Osteocyte (in vitro differentiated cells): ENCODE results near the gene ROCK2. TPM values are rescaled to one million over a fixed set of nuclear protein-coding genes. Genes with fewer than 3 reads are reported as not detected.

Experiments used
- DNase-seq: peaks from one replicate; pipeline ENCODE4 v3.0.0; 2021; ENCODE audit warnings: mixed read lengths; ENCODE audit not compliant: unreplicated experiment; ENCODE audit errors: extremely low spot score
- H3K27ac Mint-ChIP-seq: one replicate; pipeline ENCODE4 v1.8.0; 2021; ENCODE audit warnings: mild to moderate bottlenecking, mixed read lengths; ENCODE audit not compliant: unreplicated experiment
- H3K27me3 Mint-ChIP-seq: one replicate; pipeline ENCODE4 v1.8.0; 2021; ENCODE audit warnings: mixed read lengths; ENCODE audit not compliant: unreplicated experiment
- H3K36me3 Mint-ChIP-seq: one replicate; pipeline ENCODE4 v1.8.0; 2021; ENCODE audit warnings: mixed read lengths; ENCODE audit not compliant: unreplicated experiment
- H3K4me1 Mint-ChIP-seq: one replicate; pipeline ENCODE4 v1.8.0; 2021; ENCODE audit warnings: mixed read lengths; ENCODE audit not compliant: unreplicated experiment
- H3K4me3 Mint-ChIP-seq: one replicate; pipeline ENCODE4 v1.8.0; 2021; ENCODE audit warnings: mild to moderate bottlenecking, moderate library complexity, mixed read lengths; ENCODE audit not compliant: unreplicated experiment
- H3K9me3 Mint-ChIP-seq: one replicate; pipeline ENCODE4 v1.8.0; 2021; ENCODE audit warnings: mixed read lengths; ENCODE audit not compliant: unreplicated experiment
- total RNA-seq: library from RNA; stranded (reverse); gene quantifications from 2 replicates; pipeline ENCODE4 v1.2.1, GENCODE V29; 2021
- TF ChIP-seq, protein P1 (sequence below): fragments of 200-600 bp; sonication (generic); IDR thresholded peaks from 2 replicates; pipeline ENCODE4 v1.5.0; 2021; ENCODE audit warnings: antibody characterized with exemption, mild to moderate bottlenecking, moderate library complexity

The ROCK2 gene
- total RNA-seq, 1 donor from 2014 or later = 56.4 TPM

DNA sequence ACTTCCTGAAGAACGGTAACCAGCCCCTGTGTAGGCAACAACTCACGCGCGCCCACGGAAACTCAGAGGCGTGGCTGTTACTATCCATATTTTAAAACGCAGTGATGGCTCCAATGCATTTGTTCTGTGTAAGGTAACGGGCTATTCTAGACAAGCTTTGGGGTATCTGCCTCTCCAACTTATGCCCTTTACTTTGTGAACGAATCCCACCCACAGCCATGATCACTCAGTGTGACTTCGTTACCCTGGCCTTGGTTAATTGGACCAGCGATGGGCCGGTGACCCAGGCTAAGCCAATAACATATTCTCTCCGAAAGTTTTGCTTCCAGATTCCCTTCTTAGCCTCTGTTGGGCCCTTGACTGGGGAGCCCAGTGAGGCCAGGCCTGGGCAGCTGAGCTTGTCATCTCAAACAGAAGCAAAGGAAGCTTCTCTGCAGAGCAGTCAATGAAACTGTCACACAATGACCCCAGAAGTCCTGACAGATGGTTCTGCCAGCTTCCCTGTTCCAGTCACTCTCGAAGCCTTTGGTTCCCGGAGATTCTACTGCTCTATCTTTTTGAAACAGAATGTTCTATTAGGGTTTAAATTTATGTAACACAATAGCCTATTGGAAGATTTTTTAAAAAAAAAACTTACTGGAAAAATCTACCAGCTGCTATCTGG lies 30.7 kb upstream of the ROCK2 start:
- TF ChIP-seq, protein P1, sequence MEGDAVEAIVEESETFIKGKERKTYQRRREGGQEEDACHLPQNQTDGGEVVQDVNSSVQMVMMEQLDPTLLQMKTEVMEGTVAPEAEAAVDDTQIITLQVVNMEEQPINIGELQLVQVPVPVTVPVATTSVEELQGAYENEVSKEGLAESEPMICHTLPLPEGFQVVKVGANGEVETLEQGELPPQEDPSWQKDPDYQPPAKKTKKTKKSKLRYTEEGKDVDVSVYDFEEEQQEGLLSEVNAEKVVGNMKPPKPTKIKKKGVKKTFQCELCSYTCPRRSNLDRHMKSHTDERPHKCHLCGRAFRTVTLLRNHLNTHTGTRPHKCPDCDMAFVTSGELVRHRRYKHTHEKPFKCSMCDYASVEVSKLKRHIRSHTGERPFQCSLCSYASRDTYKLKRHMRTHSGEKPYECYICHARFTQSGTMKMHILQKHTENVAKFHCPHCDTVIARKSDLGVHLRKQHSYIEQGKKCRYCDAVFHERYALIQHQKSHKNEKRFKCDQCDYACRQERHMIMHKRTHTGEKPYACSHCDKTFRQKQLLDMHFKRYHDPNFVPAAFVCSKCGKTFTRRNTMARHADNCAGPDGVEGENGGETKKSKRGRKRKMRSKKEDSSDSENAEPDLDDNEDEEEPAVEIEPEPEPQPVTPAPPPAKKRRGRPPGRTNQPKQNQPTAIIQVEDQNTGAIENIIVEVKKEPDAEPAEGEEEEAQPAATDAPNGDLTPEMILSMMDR = no peak
- no peak for DNase-seq
- no peaks in the 10 kb centered on the region for H3K27me3 Mint-ChIP-seq
- H3K9me3 Mint-ChIP-seq = no peaks in the 10 kb centered on the region
- no peaks in the 10 kb centered on the region for H3K36me3 Mint-ChIP-seq
- H3K27ac Mint-ChIP-seq = peak overlapping the region; percentile 96
- peaks cover 81% of the 10 kb centered on the region for H3K4me1 Mint-ChIP-seq
- peak overlapping the region; percentile 70 for H3K4me3 Mint-ChIP-seq

DNA sequence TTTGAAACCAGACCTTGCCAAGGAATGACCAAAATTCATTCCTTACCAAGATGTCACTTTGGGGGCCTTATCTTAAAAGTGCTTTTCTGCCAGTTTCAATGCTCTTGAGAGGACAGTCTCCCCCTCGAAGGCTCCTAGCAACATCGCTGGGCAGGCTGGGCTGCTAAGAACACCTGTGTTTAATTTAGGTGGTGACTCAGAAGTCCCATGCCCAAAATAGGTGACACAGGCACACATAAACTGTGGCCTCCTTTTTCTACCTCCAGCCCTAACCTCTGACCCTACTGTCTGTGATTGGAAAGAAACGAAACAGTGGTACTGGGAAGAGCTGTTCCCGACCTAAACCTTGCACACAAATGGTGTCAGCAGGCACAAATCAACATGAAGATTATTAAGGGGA lies 28.7 kb upstream of the ROCK2 start:
- no peaks in the 10 kb centered on the region for H3K36me3 Mint-ChIP-seq
- no peak for DNase-seq
- TF ChIP-seq, protein P1 = no peak
- peak overlapping the region; percentile 96 for H3K27ac Mint-ChIP-seq
- H3K9me3 Mint-ChIP-seq = no peaks in the 10 kb centered on the region
- peaks cover 73% of the 10 kb centered on the region for H3K4me1 Mint-ChIP-seq
- peak overlapping the region; percentile 32 for H3K4me3 Mint-ChIP-seq
- H3K27me3 Mint-ChIP-seq = no peaks in the 10 kb centered on the region

DNA sequence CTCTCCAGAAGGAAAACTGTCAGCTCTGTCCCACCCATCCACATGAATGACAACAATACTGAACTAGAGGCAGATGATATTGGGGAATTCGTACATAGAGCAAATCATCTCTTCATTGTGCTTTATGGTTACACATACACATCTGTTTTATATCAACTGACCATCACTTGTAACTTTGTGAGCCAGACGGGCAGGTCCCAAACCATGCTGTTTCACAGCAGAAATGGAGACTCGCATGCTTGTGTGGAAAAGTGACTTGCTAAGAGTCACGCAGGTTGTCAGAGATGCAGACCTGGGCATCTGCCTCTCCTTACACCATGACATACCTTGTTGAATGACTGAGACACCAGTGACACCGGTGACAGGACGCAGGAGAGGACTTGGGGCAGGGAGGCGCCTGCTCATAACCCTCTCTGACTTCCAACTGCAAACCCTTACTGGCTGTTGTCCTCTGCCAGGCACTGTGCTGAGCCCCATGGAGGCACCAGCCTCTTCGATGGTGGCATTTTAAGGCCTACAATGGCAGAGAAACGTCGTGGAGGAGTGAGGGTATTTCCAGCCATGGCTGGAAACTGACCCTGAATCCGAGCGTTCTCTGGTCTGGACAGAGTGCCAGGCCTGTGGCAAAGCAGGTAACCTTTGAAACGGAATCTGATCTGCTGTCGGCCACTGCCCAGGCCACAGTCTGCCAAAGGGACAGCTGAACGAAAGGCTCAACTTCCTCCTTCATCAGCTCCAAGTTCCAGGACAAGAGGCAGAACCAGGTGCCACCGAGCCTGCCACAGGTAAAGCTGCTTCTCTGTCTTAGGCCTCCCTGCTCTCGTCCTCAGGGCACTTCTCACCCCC lies 26.9 kb upstream of the ROCK2 start:
- DNase-seq = no peak
- TF ChIP-seq, protein P1 = no peak
- peak overlapping the region; percentile 66 for H3K27ac Mint-ChIP-seq
- H3K9me3 Mint-ChIP-seq = no peaks in the 10 kb centered on the region
- H3K4me1 Mint-ChIP-seq = peaks cover 71% of the 10 kb centered on the region
- no peaks in the 10 kb centered on the region for H3K36me3 Mint-ChIP-seq
- H3K4me3 Mint-ChIP-seq = no peak overlapping the region
- no peaks in the 10 kb centered on the region for H3K27me3 Mint-ChIP-seq

DNA sequence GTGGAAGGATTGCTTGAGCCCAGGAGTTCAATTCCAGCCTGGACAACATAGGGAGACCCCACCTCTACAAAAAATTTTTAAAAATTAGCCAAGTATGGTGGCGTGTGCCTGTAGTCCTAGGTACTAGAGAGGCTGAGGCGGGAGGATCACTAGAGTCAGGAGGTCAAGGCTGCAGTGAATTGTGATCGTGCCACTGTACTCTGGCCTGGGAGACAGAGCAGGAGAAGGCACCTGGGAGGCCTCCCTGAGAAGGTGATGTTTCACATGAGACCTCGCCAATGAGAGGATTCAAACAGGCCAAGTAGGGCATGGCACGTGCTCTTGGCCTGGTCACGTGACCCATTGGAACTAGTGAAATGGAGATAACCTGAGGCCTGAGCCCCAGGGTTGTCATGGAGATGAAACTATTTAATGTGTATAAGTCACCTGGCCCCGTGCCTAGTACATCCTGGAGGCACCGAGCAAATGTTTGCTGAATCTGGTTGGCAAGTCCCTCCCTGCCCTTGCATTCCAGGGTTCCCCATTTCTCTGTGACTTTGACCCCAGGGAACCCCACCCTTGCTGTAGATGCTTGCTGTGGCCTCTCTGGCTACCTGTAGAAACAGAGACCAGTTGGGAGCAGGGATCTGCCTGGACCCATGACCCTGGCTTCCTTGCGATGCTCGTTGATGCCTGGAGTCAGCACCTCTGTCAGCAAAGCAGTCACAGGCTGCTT lies 26.1 kb upstream of the ROCK2 start:
- Mint-ChIP-seq H3K27ac (peak overlapping the region; percentile 27), H3K4me1 (peaks cover 64% of the 10 kb centered on the region), H3K9me3 (no peaks in the 10 kb centered on the region), H3K36me3 (no peaks in the 10 kb centered on the region), H3K4me3 (no peak overlapping the region), H3K27me3 (no peaks in the 10 kb centered on the region)
- TF ChIP-seq, protein P1 = no peak
- DNase-seq = no peak
